GM12878 (cell line): ENCODE data around the gene CBARP. TPM values are rescaled to one million over a fixed set of nuclear protein-coding genes. Genes with fewer than 3 reads are reported as not detected.
A peak's percentile ranks its signal among the peaks of the same experiment; 100 is the strongest.

Experiments
- DPF2 ChIP-seq: fragments of 450-650 bp; IDR thresholded peaks from 2 replicates; pipeline ENCODE4 v1.6.1; 2017; ENCODE audit warnings: mild to moderate bottlenecking
- E2F8 ChIP-seq: fragments of 450-650 bp; IDR thresholded peaks from 2 replicates; pipeline ENCODE4 v1.6.1; 2018; ENCODE audit warnings: mild to moderate bottlenecking, low read depth, moderate library complexity; ENCODE audit not compliant: partially characterized antibody
- EGR1 ChIP-seq, 2 experiments: IDR thresholded peaks; 1 replicate in 1 of 2; 2 replicates in 1 of 2; pipeline ENCODE4 v1.6.1; 2011 to 2012; ENCODE audit warnings: low read depth in 2 of 2, low read length in 2 of 2, borderline replicate concordance in 1 of 2, mild to moderate bottlenecking in 1 of 2, moderate library complexity in 1 of 2
- IRF4 ChIP-seq: IDR thresholded peaks from 2 replicates; pipeline ENCODE4 v1.6.1; 2011; ENCODE audit warnings: low read depth, low read length
- MEF2A ChIP-seq: IDR thresholded peaks from 2 replicates; pipeline ENCODE4 v1.6.1; 2011; ENCODE audit warnings: low read depth, mild to moderate bottlenecking, low read length, moderate library complexity; ENCODE audit not compliant: insufficient read depth
- POLR2AphosphoS2 ChIP-seq: IDR thresholded peaks from 2 replicates; pipeline ENCODE4 v1.6.1; 2011; ENCODE audit warnings: low read depth, mild to moderate bottlenecking, low read length, improper control_type of control experiment, moderate library complexity
- POU2F2 ChIP-seq: IDR thresholded peaks from 3 replicates; pipeline ENCODE4 v1.6.1; 2011; ENCODE audit warnings: low read depth, mild to moderate bottlenecking, low read length, borderline replicate concordance
- RB1 ChIP-seq: fragments of 450-650 bp; formaldehyde crosslinking; IDR thresholded peaks from 2 replicates; pipeline ENCODE4 v1.6.1; 2017; ENCODE audit warnings: mild to moderate bottlenecking, borderline replicate concordance
- RFX5 ChIP-seq: IDR thresholded peaks from 2 replicates; pipeline ENCODE4 v1.6.1; 2011; ENCODE audit warnings: low read depth, low read length, improper control_type of control experiment
- SMAD5 ChIP-seq: IDR thresholded peaks from 2 replicates; pipeline ENCODE4 v1.6.1; 2016; ENCODE audit warnings: antibody characterized with exemption, low read depth
- SMARCA5 ChIP-seq: fragments of 450-650 bp; IDR thresholded peaks from 2 replicates; pipeline ENCODE4 v1.6.1; 2017; ENCODE audit warnings: mild to moderate bottlenecking
- TAF1 ChIP-seq: IDR thresholded peaks from 2 replicates; pipeline ENCODE4 v1.6.1; 2011; ENCODE audit warnings: mild to moderate bottlenecking, low read depth, low read length, borderline replicate concordance
- TCF3 ChIP-seq: IDR thresholded peaks from 2 replicates; pipeline ENCODE4 v1.6.1; 2012; ENCODE audit warnings: low read depth, mild to moderate bottlenecking, low read length, borderline replicate concordance; ENCODE audit not compliant: insufficient read depth
- ZBTB40 ChIP-seq: fragments of 450-650 bp; IDR thresholded peaks from 2 replicates; pipeline ENCODE4 v1.6.1; 2016; ENCODE audit warnings: mild to moderate bottlenecking, moderate library complexity, borderline replicate concordance
- ZNF384 ChIP-seq: IDR thresholded peaks from 2 replicates; pipeline ENCODE4 v1.6.1; 2012; ENCODE audit warnings: low read depth, mild to moderate bottlenecking, low read length, improper control_type of control experiment, borderline replicate concordance
- ZNF687 ChIP-seq: fragments of 450-650 bp; IDR thresholded peaks from 2 replicates; pipeline ENCODE4 v1.6.1; 2017; ENCODE audit warnings: mild to moderate bottlenecking, moderate library complexity
- polyA plus RNA-seq, 11 experiments: library from polyadenylated mRNA; depleted of rRNA in 4 of 11; unstranded in 6 of 11; stranded (reverse) in 5 of 11; fragments of >200 nt; fragmentation: Nextera tagmentation in 4 of 11; fragmentation: Illumina TruSeq in 1 of 11; extraction: Ambion mirVana in 4 of 11; extraction: Trizol in 1 of 11; gene quantifications; 1 replicate in 1 of 11; 2 replicates in 10 of 11; pipeline versions ENCODE4 v1.2.1 to v1.2.3, GENCODE V29; 2011 to 2016; ENCODE audit warnings: inconsistent platforms in 2 of 11, missing spikeins in 2 of 11, low read depth in 1 of 11
- total RNA-seq, 4 experiments: library from RNA; depleted of rRNA in 3 of 4; stranded (reverse); fragments of >200 nt in 3 of 4; fragmentation: Illumina TruSeq in 1 of 4; extraction: Trizol in 1 of 4; gene quantifications; 2 replicates each; pipeline versions ENCODE4 v1.2.1 to v1.2.3, GENCODE V29; 2013 to 2021

The CBARP gene
- total and polyA plus RNA-seq, 10 of the 15 experiments (the other 5 are each of a cell fraction or from before 2014, with no cell fraction given), result 0.04 to 0.59 (median 0.18) TPM; not detected in 3

- peak; percentile 85 for TF ChIP-seq ZNF384
- no peak for TF ChIP-seq E2F8
- TF ChIP-seq ZNF687, result peak; percentile 42
- TF ChIP-seq DPF2, result 0 out of 2 replicates have a peak, but pooled peaks have one; percentile 29
- TF ChIP-seq SMARCA5, result 0 out of 2 replicates have a peak, but pooled peaks have one; percentile 10
- TF ChIP-seq RB1, result no peak
- TF ChIP-seq TCF3, result peak; percentile 25; the same call in 1 of the 2 replicates
- TF ChIP-seq SMAD5, result peak; percentile 65
- peak; percentile 57; the same call in 1 of the 2 replicates for TF ChIP-seq TAF1
- 0 out of 2 replicates have a peak, but pooled peaks have one; percentile 47 for TF ChIP-seq RFX5
- TF ChIP-seq POLR2AphosphoS2, result peak; percentile 71; the same call in 1 of the 2 replicates
- TF ChIP-seq ZBTB40, result no peak
- TF ChIP-seq MEF2A, result no peak
- no peak for TF ChIP-seq IRF4
- TF ChIP-seq EGR1 (IDR thresholded peaks at IDR 0.05; ENCODE audit: borderline replicate concordance in 1 of 2, low read depth in 2 of 2, low read length in 2 of 2), result peak in 1 of 2 experiments; percentile 90; a peak in 2 of 3 replicates
- peak; percentile 78; the same call in 2 of the 3 replicates for TF ChIP-seq POU2F2
Measured at GRCh38 chr19:1249298-1249989, 11.6 kb upstream of the CBARP start (continued).
